ENCODE measurements around the gene SIT1.

DNA sequence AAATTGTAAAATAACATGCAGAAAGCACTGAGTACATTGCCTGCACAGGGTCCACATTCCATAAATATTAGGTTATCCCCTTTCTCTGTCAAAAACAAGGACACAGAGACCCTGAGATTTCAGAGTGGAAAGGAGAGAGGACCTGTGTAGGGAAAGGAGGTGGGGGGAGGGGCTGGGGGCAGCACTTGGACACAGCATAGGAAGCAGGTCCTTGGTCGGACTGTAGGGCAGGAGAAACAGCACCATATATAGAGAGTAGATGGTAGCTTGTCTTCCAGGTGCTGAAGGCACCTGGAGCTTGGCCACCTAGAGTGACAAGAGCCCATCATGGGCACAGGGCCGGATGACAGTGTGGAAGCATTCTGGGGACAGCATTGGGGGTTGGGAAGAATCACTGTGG lies 36.6 kb upstream of the SIT1 start:
- TF ChIP-seq POLR2A (IDR thresholded peaks at IDR 0.05), result no peak
- TF ChIP-seq, protein P1, sequence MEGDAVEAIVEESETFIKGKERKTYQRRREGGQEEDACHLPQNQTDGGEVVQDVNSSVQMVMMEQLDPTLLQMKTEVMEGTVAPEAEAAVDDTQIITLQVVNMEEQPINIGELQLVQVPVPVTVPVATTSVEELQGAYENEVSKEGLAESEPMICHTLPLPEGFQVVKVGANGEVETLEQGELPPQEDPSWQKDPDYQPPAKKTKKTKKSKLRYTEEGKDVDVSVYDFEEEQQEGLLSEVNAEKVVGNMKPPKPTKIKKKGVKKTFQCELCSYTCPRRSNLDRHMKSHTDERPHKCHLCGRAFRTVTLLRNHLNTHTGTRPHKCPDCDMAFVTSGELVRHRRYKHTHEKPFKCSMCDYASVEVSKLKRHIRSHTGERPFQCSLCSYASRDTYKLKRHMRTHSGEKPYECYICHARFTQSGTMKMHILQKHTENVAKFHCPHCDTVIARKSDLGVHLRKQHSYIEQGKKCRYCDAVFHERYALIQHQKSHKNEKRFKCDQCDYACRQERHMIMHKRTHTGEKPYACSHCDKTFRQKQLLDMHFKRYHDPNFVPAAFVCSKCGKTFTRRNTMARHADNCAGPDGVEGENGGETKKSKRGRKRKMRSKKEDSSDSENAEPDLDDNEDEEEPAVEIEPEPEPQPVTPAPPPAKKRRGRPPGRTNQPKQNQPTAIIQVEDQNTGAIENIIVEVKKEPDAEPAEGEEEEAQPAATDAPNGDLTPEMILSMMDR (IDR thresholded peaks at IDR 0.05 in 8 of 11, conservative IDR thresholded peaks at IDR 0.05 in 3 of 11), result no peak

Data from spleen (tissue), 7 donors.